ENCODE measurements around the gene SLC11A2. TPM values are rescaled to one million over a fixed set of nuclear protein-coding genes. Genes with fewer than 3 reads are reported as not detected.

SLC11A2 gene
- 17.6 to 22.9 TPM (median 20.3 TPM) in 5 replicates for total RNA-seq (2022; extraction: Qiagen RNA extraction)

GRCh38 chr12:51025836-51026638, at the start of gene SLC11A2:
Gene SLC11A2 (minus strand): TSS chr12:51026384. CDS start chr12:51010728, 15,656 bp downstream.

GRCh38 chr12:51047655-51048540, 21.7 kb upstream of the SLC11A2 start, which contains the start of gene LETMD1:
Gene LETMD1 (plus strand): TSS chr12:51048327. CDS start chr12:51048357, 30 bp downstream.

DNA sequence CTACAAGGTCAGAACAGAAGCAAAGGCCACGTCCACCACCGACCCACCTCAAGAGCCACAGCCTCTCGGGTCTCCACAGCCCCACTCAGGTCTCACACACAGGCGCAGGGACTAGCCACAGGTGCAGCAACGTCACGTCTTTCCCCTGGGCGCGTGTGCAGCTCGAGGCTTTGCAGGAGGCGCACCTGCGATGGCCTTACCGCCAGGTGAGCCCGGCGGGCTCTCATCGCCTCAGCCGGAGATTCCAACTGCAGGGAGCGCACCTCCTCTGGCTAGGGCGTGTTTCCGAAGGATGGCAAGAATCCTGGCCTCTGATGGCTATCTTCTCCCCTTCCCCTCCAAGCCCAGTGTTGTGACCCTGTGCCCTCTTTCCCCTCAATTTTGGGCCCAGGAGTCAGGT, 73.7 kb downstream of the SLC11A2 start, which contains the start of gene HIGD1C:
TSS of gene HIGD1C (plus strand) at position 35 of the 400 bp plus-strand sequence. CDS start 1,455 bp downstream, outside the sequence.

Other genes with a start within 250 kb of the SLC11A2 start
- gene TMPRSS12, start 183.5 kb downstream of the SLC11A2 start, total RNA-seq (2022; extraction: Qiagen RNA extraction): not detected in 5 replicates
- gene HIGD1C, start 73.8 kb downstream of the SLC11A2 start, total RNA-seq (2022; extraction: Qiagen RNA extraction): not detected in 5 replicates
- 20.5 to 23.8 TPM (median 22.3 TPM) in 5 replicates for gene LETMD1, start 21.9 kb upstream of the SLC11A2 start, total RNA-seq (2022; extraction: Qiagen RNA extraction)
- gene CSRNP2, start 57.2 kb upstream of the SLC11A2 start, total RNA-seq (2022; extraction: Qiagen RNA extraction): 11.3 to 13.3 TPM (median 12.7 TPM) in 5 replicates
- 17.9 to 19.3 TPM (median 18.7 TPM) in 5 replicates for gene TFCP2, start 146.8 kb upstream of the SLC11A2 start, total RNA-seq (2022; extraction: Qiagen RNA extraction)
- gene POU6F1, start 191.7 kb upstream of the SLC11A2 start, total RNA-seq (2022; extraction: Qiagen RNA extraction): 0.99 to 1.8 TPM (median 1.6 TPM) in 5 replicates
- gene DAZAP2, start 212.4 kb upstream of the SLC11A2 start, total RNA-seq (2022; extraction: Qiagen RNA extraction): 316 to 381 TPM (median 322 TPM) in 5 replicates
- 20.2 to 26.6 TPM (median 24.6 TPM) in 5 replicates for gene SMAGP, start 244.0 kb upstream of the SLC11A2 start, total RNA-seq (2022; extraction: Qiagen RNA extraction)